ENCODE results near the gene RIMBP2.

Gene RIMBP2

DNA sequence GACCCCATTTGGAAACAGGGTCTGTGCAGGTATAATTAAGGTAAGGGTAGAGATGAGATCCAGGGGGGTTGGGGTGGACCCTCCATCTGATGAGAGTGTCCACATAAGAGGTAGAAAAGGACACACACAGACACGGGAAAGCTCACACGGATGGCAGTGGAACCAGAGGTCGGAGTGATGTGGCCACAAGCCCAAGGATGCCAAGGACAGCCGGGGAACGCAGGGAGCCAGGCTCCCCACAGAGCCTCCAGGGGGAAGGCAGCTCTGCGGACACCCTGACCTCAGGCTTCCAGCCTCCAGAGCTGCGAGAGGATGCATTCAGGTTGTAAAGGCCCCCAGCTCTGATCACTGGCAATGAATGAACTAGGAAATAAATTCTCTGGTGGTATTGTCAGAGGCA is 33.0 kb downstream of the RIMBP2 start:
- no peak for DNase-seq (ENCODE audit: low read depth in 3 of 3, low spot score in 1 of 3)

DNA sequence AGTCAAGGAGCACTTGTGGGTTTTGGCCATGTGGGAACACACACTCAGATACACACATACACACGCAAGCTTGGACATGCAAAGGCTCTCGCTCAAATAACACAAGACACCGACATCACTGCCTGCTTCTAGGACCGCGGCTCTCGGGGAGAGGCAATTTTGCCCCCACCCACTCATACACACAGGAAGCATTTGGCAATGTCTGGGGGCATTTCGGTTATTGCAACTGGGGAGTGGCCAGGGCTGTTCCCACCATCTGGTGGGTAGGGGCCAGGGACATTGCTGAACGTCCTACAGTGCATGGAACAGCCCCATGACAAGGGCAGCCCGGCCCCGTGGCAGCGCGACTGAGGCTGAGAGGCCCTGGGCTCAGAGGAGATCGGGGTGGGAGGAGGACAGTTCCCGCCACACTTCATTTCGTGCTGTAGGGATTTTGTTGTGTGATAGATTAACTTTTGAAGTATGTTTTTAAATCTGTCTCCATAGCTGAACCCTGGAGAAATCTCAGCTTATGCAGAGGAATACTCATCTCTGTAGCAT is 35.6 kb downstream of the RIMBP2 start:
- DNase-seq (ENCODE audit: low read depth in 3 of 3, low spot score in 1 of 3) = no peak

DNA sequence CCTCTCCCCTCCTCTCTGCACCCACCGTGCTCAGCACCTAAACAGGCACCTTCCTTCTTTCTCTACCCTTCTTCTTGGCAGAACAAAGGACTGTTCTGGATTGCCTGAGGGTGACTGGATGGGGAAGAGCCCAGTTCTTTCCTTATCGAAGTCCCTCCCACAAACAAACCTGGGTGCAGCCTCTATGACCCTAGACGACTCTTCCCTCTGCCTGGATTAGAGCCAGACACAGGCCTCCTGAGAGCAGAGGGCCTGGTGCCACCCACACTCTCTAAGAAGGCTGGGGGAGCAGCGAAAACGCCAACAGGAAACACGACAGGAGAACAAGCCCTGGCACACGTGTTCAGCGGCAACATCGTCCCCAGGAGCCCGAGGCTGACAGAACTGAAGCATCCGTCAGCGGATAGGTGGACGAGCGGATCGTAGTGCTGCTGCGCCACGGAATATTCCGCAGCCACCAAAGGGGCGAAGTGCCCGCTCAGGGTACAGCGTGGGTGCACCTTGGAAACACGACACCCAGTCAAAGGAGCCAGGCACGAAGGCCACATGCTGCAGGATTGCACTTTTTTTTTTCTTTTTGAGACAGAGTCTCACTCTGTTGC is 38.0 kb downstream of the RIMBP2 start:
- no peak for DNase-seq (ENCODE audit: low read depth in 3 of 3, low spot score in 1 of 3)

DNA sequence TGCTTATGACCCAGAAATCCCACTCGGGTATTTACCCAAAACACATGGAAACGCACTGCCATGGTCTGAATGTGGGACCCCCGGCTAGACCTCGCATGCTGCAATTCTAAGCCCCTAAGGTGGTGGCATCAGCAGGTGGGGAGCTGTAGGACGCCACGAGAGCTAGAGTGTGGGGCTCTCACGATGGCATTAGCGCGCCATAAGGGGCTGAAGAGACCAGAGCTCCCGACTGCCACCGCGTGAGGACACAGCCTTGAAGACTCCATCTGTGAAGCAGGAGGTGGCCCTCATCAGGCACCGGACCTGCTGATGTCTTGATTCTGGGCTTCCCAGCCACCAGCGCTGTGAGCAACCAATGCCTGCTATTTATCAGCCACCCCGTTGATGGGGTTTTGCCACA is 40.3 kb downstream of the RIMBP2 start:
- no peak for DNase-seq (ENCODE audit: low read depth in 3 of 3, low spot score in 1 of 3)

DNA sequence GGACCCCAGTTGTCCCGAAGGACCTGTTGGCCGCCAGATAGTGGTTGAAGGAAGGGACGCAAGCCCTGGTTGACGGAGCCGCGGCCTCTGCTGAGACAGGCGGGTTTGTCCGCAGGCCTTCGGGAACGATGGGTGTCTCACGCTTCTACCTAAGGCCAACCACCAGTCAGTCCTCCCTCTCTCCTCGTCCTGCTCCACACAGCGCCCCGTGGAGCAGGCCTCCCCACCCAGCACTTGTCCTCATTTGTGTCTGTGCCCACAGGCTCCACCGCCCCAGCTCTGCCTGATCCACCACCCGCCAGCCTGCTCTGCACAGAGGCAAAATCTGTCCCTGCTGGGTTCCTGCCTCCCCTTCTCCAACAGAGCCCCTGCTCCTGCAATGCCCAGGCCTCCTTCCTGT is 41.0 kb downstream of the RIMBP2 start:
- DNase-seq (ENCODE audit: low read depth in 3 of 3, low spot score in 1 of 3) = no peak

DNA sequence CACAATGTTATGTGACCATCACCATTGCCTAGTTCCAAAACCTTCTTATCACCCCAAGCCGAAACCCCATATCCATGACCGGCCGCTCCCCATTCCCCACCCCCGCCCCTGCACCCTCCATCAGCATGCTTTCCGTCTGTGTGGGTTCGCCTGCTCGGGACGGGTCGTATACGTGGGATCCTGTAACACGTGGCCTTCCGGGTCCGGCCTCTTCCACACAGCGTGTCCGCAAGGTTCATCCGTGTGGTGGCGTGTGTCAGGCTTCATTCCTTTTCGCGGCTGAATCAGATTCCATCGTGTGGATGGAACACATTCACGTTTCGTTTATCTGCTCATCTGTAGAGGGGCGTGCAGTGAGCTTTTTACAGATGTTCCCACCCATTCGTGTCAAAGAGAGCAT is 41.4 kb downstream of the RIMBP2 start:
- DNase-seq (ENCODE audit: low read depth in 3 of 3, low spot score in 1 of 3) = no peak

DNA sequence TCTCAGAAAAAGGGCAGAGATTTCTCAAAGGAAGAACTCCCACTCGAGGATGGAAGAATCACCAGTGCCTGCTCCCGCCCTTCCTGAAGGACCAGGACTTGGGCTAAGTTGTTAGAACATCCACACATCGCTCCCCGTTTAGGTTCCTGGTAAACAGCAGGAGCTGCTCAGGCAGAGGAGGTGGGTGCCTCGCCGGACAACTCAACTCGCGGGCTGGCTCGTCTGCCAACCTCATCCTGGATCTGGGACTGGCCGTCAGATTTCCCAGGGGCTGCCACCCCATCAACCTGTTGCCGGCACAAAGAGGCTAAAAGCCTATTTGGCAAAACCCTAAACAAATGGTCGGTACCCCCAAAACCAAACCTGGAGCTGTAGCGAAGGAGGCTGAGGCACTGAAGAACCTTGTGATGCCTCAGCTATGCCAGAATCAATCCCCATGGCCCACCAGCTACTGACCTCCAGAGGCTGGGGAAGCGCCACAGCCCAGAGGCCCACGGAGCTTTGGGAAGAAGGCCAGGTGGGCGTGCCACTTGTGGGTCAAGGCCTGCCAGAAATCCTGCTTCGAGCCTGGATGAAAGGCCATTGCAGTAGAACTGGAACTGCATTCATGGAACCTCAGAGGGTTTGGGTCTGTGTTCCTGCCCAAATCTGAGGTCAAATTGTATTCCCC is 42.9 kb downstream of the RIMBP2 start:
- DNase-seq (ENCODE audit: low read depth in 3 of 3, low spot score in 1 of 3) = no peak

DNA sequence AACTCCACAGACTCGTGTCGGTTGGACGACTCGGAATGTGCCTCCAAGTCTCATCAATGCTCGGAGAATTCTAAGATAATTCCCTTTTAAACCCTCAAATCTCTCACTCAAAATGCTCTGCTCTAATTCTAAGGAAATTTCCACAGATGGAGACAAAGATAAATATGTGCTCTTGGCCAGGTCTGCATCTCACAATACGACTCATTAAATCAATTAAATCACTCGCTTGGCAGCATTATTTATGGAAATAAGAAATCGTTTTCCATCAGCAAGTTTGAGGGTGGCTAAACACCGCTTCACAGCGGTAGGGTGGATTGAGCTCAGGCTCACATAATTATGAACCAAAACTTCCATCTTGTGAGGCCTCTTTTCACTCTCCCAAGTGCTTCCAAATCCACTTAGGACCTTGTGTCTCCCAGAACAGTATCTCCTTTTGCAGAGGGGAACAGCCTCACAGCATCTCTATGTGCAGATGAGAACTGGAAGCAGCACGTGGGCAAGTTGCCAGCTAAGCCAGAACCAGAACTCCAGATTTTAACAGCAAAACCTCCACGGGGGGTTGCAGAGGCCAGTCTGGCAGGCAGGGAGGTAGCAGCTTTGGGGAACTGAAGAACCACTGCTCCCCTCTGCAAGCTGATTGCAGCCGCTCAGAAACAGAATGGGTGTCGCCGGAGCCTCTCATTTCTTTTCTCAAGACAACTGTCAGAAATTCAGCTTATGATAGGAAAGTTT is 43.8 kb downstream of the RIMBP2 start:
- DNase-seq (ENCODE audit: low read depth in 3 of 3, low spot score in 1 of 3) = no peak

DNA sequence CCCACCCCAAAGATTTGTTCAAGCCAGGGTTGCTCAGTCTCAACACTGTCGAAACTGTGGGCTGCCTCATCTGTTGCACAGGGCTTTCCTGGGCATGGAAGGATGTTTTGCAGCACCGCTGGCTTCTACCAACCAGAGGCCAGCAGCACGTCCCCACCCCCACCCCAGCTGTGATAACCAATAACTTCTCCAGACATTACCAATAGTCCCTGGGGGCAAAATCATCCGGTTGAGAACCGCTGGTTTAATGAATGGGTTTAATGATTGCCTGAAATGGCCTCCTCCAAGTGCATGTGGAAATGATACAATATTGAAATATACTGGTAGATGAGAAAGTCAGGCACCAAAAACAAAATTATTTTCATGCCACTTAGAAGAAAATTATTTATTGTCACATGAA is 44.5 kb downstream of the RIMBP2 start:
- no peak for DNase-seq (ENCODE audit: low read depth in 3 of 3, low spot score in 1 of 3)

DNA sequence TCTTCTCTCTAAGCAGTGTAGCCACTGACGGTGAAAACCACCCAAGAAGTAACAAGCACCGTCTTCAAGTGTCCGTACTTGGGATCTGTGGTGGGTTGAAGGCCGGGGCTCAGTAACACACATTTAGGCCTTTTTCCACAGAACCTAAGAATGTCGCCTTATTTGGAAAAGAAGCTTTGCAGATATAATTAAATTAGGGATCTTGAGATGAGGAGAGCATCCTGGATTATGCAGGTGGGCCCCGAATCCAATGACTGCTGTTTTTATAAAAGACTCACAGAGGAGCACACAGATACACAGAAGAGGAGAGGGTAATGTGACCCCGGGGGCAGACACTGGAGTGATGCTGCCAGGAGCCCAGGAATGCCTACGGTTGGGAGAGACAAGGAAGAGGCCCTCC is 46.3 kb downstream of the RIMBP2 start:
- no peak for DNase-seq (ENCODE audit: low read depth in 3 of 3, low spot score in 1 of 3)

DNA sequence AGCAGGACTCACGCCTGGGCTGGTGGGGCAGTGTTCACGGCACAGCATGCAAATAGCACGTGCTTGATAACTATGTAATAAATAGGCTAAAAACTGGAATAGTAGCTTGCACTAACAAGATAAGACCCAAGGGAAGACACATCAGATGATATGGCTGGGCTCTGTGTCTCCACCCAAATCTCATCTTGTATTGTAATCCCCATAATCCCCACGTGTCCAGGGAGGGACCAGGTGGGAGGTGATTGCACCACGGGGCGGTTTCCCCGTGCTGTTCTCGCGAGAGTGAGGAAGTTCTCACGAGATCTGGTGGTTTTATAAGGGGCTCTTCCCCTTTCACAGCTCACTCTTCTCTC is 46.9 kb downstream of the RIMBP2 start:
- no peak for DNase-seq (ENCODE audit: low read depth in 3 of 3, low spot score in 1 of 3)

DNA sequence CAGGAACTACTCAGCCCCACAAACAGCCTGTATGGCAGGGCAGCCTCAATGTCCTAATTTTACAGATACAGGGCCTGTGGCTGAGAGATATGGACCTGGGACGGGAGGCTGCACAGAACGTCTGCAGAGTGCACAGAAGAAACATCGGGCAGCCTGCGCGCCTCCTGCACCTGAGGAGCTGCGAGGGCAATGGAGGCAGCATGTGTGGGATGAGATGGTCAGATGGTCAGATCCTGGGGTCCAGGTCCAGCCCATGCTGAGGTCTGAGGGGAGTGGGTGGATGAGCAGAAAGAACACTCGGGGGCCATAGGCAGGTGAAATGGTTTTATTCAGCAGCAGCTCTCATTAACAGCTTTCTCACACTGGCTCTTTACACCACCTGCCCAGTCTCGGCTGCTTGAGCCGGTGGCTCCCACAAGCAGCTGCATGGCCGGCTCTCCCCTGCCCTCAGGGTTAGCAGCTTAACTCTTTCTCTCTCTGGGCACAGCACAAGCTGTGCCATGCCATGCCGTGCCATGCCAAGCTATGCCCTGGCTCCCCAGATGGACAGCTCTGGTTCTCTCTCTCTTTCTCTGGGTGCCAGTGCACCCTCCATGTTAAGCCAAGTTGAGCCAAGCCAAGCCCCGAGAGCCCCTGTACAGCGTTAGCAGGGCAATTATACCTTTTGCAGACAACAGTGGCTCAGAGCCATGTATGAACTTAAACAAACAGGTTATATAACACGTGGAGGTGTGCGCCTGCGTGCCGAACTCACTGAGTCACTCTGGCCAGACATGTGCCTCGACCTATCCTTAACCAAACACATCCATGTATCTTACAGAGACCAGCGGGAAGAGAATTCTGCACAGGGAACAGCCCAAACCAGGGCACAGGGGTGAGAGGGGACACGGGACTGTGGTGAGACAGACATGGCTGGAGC is 47.6 kb downstream of the RIMBP2 start:
- no peak for DNase-seq (ENCODE audit: low read depth in 3 of 3, low spot score in 1 of 3)

DNA sequence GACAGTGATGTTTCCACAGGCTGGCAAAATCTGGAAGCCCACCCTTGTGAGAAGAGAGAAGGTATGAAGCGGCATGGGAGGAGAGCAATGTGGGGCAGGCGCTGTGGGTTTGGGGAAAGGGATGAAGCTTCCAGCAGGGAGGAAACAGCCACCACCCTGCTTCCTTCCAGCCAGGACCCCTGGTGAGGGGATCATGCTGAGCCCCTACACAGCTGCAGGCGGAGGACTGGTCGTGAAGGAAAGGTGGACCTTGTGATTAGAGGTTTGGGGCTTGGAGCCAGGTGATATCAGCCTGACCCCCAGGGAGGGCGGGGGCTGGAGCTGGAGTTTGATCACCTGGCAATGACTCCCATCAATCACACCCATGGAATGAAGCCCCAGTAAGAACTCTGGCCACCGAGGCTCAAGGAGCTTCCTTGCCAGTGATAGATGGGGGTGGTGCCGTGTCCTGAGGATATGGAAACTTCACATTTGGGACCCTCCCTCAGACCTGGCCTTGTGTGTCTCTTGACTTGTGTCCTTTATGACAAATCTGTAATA is 48.6 kb downstream of the RIMBP2 start:
- no peak for DNase-seq (ENCODE audit: low read depth in 3 of 3, low spot score in 1 of 3)

DNA sequence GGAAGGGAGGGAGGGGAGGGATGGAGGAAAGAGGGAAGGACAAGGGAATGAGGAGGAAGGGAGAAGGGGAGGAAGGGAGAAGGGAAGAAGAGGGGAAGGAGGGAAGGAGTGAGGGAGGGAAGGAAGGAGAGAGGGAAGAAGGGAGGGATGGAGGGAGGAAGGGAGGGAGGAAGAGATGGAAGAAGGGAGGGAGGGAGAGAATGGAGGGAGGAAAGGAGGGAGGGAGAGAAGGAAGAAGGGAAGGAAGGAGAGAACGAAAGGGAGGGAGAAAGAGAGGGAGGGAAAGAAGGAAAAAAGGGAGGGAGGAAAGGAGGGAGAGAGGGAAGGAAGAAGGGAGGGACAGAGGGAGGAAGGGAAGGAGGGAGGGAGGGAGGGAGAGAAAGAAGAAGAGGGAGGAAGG is 49.5 kb downstream of the RIMBP2 start:
- DNase-seq (ENCODE audit: low read depth in 3 of 3, low spot score in 1 of 3) = no peak

DNA sequence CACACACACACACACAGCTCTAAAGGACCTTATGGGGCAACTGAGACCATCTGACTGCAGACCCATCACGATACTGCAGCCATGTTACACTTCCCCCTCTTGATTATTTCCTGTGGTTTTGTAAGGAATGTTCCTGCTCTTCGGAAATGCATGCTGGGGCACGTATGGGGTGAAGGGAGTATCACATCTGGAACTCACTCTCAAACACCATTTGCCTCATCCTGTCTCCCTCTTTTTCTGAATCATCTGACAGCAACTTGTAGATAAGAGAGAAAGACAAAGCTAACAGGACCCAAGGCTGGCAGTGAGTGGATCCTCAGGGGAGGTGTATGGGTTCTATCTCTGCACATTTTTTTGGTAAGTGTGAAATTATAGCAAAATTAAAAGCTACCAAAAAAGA is 50.3 kb downstream of the RIMBP2 start:
- DNase-seq (ENCODE audit: low read depth in 3 of 3, low spot score in 1 of 3) = no peak

DNA sequence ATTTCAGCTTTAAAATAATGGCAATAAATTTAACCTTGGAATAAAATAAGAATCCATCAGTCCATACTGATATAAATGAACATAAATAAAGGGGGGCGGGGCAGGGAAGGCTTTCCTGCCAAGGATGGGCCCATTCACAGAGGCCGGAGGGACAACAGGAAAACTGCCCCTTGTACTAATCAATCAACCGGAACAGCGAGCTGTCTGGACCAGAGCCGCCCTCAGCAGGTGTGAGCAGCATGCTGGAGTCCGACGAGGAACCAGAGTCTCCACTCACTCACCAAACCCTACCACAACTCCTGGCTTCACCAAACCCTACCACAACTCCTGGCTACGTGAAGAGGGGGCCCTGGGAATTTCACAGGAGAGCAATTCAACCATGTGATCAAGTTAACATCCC is 51.3 kb downstream of the RIMBP2 start:
- DNase-seq (ENCODE audit: low read depth in 3 of 3, low spot score in 1 of 3) = no peak

DNA sequence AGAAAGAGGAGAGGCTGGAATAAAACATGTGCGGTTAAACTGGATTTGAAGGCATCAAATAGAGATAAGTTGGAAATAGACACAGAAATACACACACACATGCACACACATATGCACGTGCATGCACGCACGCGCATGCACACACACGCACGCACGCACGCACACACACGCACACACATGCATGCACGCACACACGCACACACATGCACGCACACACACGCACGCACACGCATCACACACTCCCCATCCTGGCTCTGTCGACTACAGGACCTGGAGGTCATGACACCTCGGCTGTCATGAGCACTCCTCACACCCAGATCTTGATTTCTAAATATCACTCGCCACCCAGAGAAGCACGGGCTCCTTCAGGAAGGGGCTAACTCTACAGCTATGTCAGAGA is 51.8 kb downstream of the RIMBP2 start:
- DNase-seq (ENCODE audit: low read depth in 3 of 3, low spot score in 1 of 3) = no peak

DNA sequence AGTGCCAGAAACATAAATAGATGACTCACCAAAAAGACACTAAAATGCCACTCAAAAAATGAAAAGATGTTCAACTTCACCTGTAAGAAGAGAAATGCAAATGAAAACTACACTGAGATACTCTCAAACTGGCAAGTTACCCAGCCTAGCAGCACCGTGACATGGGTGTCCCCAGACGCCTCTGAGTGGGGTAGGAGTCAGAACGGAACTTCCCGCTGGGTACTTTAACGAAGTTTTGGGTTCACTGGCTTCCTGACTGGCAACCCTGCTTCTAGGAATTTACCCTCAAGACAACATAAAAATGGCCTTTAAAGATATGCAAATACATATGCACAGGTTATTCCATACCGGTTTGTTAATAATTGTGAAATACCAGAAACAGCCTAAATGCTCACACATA is 52.6 kb downstream of the RIMBP2 start:
- no peak for DNase-seq (ENCODE audit: low read depth in 3 of 3, low spot score in 1 of 3)

DNA sequence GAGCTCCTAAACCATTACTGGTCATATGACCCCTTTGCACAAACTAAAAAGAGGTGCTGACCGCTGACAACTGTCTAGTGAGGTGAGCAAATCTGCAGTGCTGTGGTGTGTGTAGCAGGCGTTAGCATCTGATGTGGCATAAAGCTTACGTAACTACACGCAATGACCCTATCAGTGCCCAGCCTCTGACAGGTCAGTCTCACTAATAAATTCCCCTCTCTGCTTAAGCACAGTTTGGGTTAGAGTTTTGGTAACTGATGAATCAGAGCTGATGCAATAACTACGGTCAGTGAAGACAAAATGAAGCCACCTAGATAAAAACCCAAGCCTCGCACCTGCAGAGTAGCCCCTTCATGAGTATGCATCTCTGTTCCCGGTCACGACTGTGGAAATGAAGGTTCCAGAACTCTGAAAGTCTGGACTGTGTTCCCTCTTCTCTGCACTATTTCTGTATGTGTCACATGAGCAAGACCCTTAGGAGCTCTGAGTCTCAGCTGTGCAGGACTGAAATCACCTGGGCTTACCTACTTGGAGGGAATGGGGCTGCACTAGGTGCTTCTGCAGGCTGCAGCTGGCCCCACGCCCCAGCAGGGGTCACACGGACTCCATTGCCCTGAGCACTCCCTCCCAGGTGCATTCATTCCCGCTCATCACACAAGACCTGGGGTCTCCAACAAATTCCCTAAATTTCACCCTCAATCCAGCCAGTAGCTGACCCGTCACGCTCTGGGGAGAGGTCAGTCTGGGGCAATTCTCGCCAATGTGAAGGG is 54.4 kb downstream of the RIMBP2 start:
- no peak for DNase-seq (ENCODE audit: low read depth in 3 of 3, low spot score in 1 of 3)

DNA sequence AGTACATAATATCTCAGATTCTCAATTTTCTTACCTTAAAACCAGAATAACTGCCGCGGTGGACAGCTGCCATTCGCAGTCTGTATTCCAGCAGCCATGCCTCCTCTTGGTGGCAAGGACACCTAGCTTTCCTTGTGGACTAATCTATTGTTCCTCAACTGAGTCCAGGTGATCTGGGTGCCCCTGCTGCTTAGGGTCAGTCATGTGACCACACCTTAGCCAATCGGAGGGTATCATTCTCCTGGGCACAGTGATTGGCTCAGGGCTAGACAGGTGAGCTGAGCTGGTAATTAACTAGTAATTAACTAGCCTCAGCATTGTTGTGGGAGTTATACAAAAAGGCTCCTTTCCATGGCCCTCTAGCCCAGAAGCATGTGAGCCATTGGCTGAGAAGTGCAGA is 55.0 kb downstream of the RIMBP2 start:
- no peak for DNase-seq (ENCODE audit: low read depth in 3 of 3, low spot score in 1 of 3)

All from stimulated activated CD4-positive, alpha-beta T cell treated with anti-CD3 and anti-CD28 coated beads, TNF-alpha, amount 100 ng/mL, for 1 hour (primary cell).